K562 (cell line): ENCODE measurements around the gene MFAP1. TPM values are rescaled to one million over a fixed set of nuclear protein-coding genes. Genes with fewer than 3 reads are reported as not detected.

ENCODE experiments used
- ARHGAP35 ChIP-seq: fragments of 450-650 bp; IDR thresholded peaks from 2 replicates; pipeline ENCODE4 v1.6.1; 2018; ENCODE audit not compliant: partially characterized antibody
- BRD9 ChIP-seq: fragments of 450-650 bp; IDR thresholded peaks from 2 replicates; pipeline ENCODE4 v1.6.1; 2018; ENCODE audit warnings: low read depth; ENCODE audit not compliant: partially characterized antibody
- CC2D1A ChIP-seq: fragments of 450-650 bp; IDR thresholded peaks from 2 replicates; pipeline ENCODE4 v1.6.1; 2017; ENCODE audit warnings: mild to moderate bottlenecking
- CGGBP1 ChIP-seq: fragments of 250-450 bp; sonication (Bioruptor Pico); IDR thresholded peaks from 2 replicates; pipeline ENCODE4 v1.9.0; 2021; ENCODE audit warnings: mild to moderate bottlenecking
- EGR1 ChIP-seq: fragments of 450-650 bp; conservative IDR thresholded peaks from 2 replicates; pipeline ENCODE4 v1.6.1; 2017; ENCODE audit warnings: mild to moderate bottlenecking
- ESRRA ChIP-seq: fragments of 450-650 bp; IDR thresholded peaks from 2 replicates; pipeline ENCODE4 v1.6.1; 2014; ENCODE audit warnings: low read depth, mild to moderate bottlenecking, moderate library complexity, borderline replicate concordance
- GATAD2A ChIP-seq: fragments of 450-650 bp; IDR thresholded peaks from 2 replicates; pipeline ENCODE4 v1.6.1; 2017
- GMEB1 ChIP-seq: fragments of 250-450 bp; sonication (Bioruptor Pico); IDR thresholded peaks from 2 replicates; pipeline ENCODE4 v1.4.0; 2020; ENCODE audit warnings: mild to moderate bottlenecking
- GTF3C2 ChIP-seq: IDR thresholded peaks from 3 replicates; pipeline ENCODE4 v1.6.1; 2011; ENCODE audit warnings: borderline replicate concordance, mild to moderate bottlenecking, moderate library complexity; ENCODE audit not compliant: insufficient read length; ENCODE audit errors: extremely low read depth
- HDAC8 ChIP-seq: fragments of 450-650 bp; IDR thresholded peaks from 2 replicates; pipeline ENCODE4 v1.6.1; 2016; ENCODE audit warnings: mild to moderate bottlenecking, missing genetic modification characterization, moderate library complexity, missing compliant biosample characterization
- HMG20B ChIP-seq: fragments of 250-450 bp; sonication (Bioruptor Pico); IDR thresholded peaks from 2 replicates; pipeline ENCODE4 v1.5.0; 2021; ENCODE audit warnings: mild to moderate bottlenecking
- MTA3 ChIP-seq: fragments of 450-650 bp; formaldehyde crosslinking; IDR thresholded peaks from 2 replicates; pipeline ENCODE4 v1.6.1; 2017; ENCODE audit warnings: mild to moderate bottlenecking, borderline replicate concordance
- NFRKB ChIP-seq: fragments of 450-650 bp; IDR thresholded peaks from 2 replicates; pipeline ENCODE4 v1.6.1; 2016; ENCODE audit warnings: low read depth
- PPARD ChIP-seq: fragments of 250-450 bp; sonication (Bioruptor Pico); IDR thresholded peaks from 2 replicates; pipeline ENCODE4 v1.8.0; 2022; ENCODE audit warnings: inconsistent platforms, mild to moderate bottlenecking, moderate library complexity
- RFX5 ChIP-seq: IDR thresholded peaks from 2 replicates; pipeline ENCODE4 v1.6.1; 2011; ENCODE audit warnings: low read depth, mild to moderate bottlenecking, improper control_type of control experiment, low read length
- SP1 ChIP-seq: sonication (generic); formaldehyde crosslinking; IDR thresholded peaks from 2 replicates; pipeline ENCODE4 v1.8.1; 2022; ENCODE audit warnings: mild to moderate bottlenecking, missing genetic modification reagents
- TCF7 ChIP-seq: sonication (generic); IDR thresholded peaks from 2 replicates; pipeline ENCODE4 v1.6.1; 2016; ENCODE audit warnings: antibody characterized with exemption, borderline replicate concordance
- THRA ChIP-seq: fragments of 450-650 bp; IDR thresholded peaks from 2 replicates; pipeline ENCODE4 v1.6.1; 2017; ENCODE audit warnings: mild to moderate bottlenecking, moderate library complexity
- THRB ChIP-seq: fragments of 450-650 bp; formaldehyde crosslinking; conservative IDR thresholded peaks from 2 replicates; pipeline ENCODE4 v1.4.0; 2022; ENCODE audit warnings: mild to moderate bottlenecking, missing genetic modification characterization
- TRIM28 ChIP-seq: fragments of 450-650 bp; IDR thresholded peaks from 2 replicates; pipeline ENCODE4 v1.6.1; 2017
- ZNF232 ChIP-seq: sonication (generic); formaldehyde crosslinking; IDR thresholded peaks from 2 replicates; pipeline ENCODE4 v1.8.0; 2022; ENCODE audit warnings: mild to moderate bottlenecking, missing genetic modification reagents
- ZNF384 ChIP-seq: IDR thresholded peaks from 2 replicates; pipeline ENCODE4 v1.6.1; 2012; ENCODE audit warnings: low read depth, low read length, improper control_type of control experiment
- polyA plus RNA-seq, 8 experiments: library from polyadenylated mRNA; depleted of rRNA in 4 of 8; stranded (reverse) in 5 of 8; unstranded in 3 of 8; fragments of >200 nt; fragmentation: Nextera tagmentation in 2 of 8; fragmentation: Illumina TruSeq in 1 of 8; extraction: Ambion mirVana in 2 of 8; extraction: Trizol in 1 of 8; gene quantifications; 2 replicates each; pipeline versions ENCODE4 v1.2.1 to v1.2.3, GENCODE V29; 2011 to 2014; ENCODE audit warnings: inconsistent platforms in 1 of 8, missing spikeins in 1 of 8
- total RNA-seq, 7 experiments: library from RNA; depleted of rRNA in 6 of 7; stranded (reverse); fragments of >200 nt in 6 of 7; fragmentation: Illumina TruSeq in 2 of 7; extraction: Trizol in 2 of 7; gene quantifications; 2 replicates each; pipeline versions ENCODE4 v1.2.1 to v1.2.3, GENCODE V29; 2011 to 2021; ENCODE audit warnings: low replicate concordance in 1 of 7

MFAP1 gene
- total and polyA plus RNA-seq, 9 of the 15 experiments (the other 6 are each of a cell fraction or from before 2014, with no cell fraction given): 34.9 to 64.1 (median 48.2) TPM

- TF ChIP-seq GMEB1 (CRISPR knock-in tag) (peak; percentile 11; the same call in 1 of the 2 replicates), PPARD (no peak), ZNF384 (no peak), EGR1 (no peak), HMG20B (CRISPR knock-in tag) (no peak), CGGBP1 (no peak), THRA (no peak), CC2D1A (0 out of 2 replicates have a peak, but pooled peaks have one; percentile 48), MTA3 (peak; percentile 23; the same call in 1 of the 2 replicates), BRD9 (no peak), THRB (peak; percentile 85), RFX5 (no peak), ZNF232 (CRISPR knock-in tag) (no peak), SP1 (peak; percentile 48; the same call in 1 of the 2 replicates), ARHGAP35 (no peak), HDAC8 (tag) (no peak), GTF3C2 (no peak), GATAD2A (no peak), TRIM28 (no peak), TCF7 (no peak), NFRKB (peak; percentile 84), ESRRA (peak; percentile 7; the same call in 1 of the 2 replicates)
These were observed 24.0 kb downstream of the MFAP1 start, which contains the start of gene HYPK (continued) for GRCh38 chr15:43800286-43801141.
